NCI-H2227 (cell line): ENCODE data around the gene OR52N2.

Source experiments
- DNase-seq: peaks from one replicate; lab custom pipeline; 2025; ENCODE audit not compliant: unreplicated experiment; lab: John Stamatoyannopoulos, UW

The OR52N2 gene

GRCh38 chr11:5808500-5809121, at the start of gene OR52N2:
TSS of gene OR52N2 (plus strand) at chr11:5808924. CDS start at chr11:5820336, 11,412 bp downstream.
- peak; percentile 79 for DNase-seq

- no peak for DNase-seq
Measured at GRCh38 chr11:5767056-5767455, 41.7 kb upstream of the OR52N2 start.

GRCh38 chr11:5783255-5783654, 25.5 kb upstream of the OR52N2 start, which contains the start of gene OR52N5:
TSS of gene OR52N5 (minus strand) at chr11:5783355. CDS start at chr11:5778634, 4,721 bp downstream.
- no peak for DNase-seq

- DNase-seq = no peak
Measured at GRCh38 chr11:5791165-5791564, 17.6 kb upstream of the OR52N2 start, which contains the start of gene OR52N1. TSS of gene OR52N1 (minus strand) at chr11:5791265. CDS start at chr11:5788816, 2,449 bp downstream.

GRCh38 chr11:5796541-5796940, 12.2 kb upstream of the OR52N2 start:
- no peak for DNase-seq

GRCh38 chr11:5803982-5804381, 4.7 kb upstream of the OR52N2 start:
- no peak for DNase-seq

- no peak for DNase-seq
Measured at GRCh38 chr11:5807580-5807979, 1.1 kb upstream of the OR52N2 start.

- no peak for DNase-seq
Measured at GRCh38 chr11:5809122-5809519, 397 bp downstream of the OR52N2 start.

- DNase-seq = no peak
Measured at GRCh38 chr11:5809905-5810795, 1.4 kb downstream of the OR52N2 start.

- no peak for DNase-seq
Measured at GRCh38 chr11:5815534-5815933, 6.8 kb downstream of the OR52N2 start.

GRCh38 chr11:5818245-5818886, 9.6 kb downstream of the OR52N2 start:
- DNase-seq = no peak

- DNase-seq = no peak
Measured at GRCh38 chr11:5831196-5831829, 22.6 kb downstream of the OR52N2 start.

- DNase-seq = no peak
Measured at GRCh38 chr11:5833446-5833845, 24.7 kb downstream of the OR52N2 start.

GRCh38 chr11:5837695-5838094, 29.0 kb downstream of the OR52N2 start:
- no peak for DNase-seq

- DNase-seq = no peak
Measured at GRCh38 chr11:5841797-5842196, 33.1 kb downstream of the OR52N2 start, which contains the start of gene OR52E6. TSS of gene OR52E6 (minus strand) at chr11:5841897. CDS start at chr11:5841897, 0 bp downstream.

- DNase-seq = no peak
Measured at GRCh38 chr11:5846701-5847100, 38.0 kb downstream of the OR52N2 start.

GRCh38 chr11:5847711-5848110, 39.0 kb downstream of the OR52N2 start:
- no peak for DNase-seq

GRCh38 chr11:5851002-5851401, 42.3 kb downstream of the OR52N2 start:
- DNase-seq = no peak

GRCh38 chr11:5857590-5857989, 48.9 kb downstream of the OR52N2 start, which contains the start of gene OR52E8:
TSS of gene OR52E8 (minus strand) at chr11:5857690. CDS start at chr11:5857690, 0 bp downstream.
- no peak for DNase-seq

- no peak for DNase-seq
Measured at GRCh38 chr11:5865826-5866225, 57.1 kb downstream of the OR52N2 start.
